ENCODE data around the gene NRN1L.

GRCh38 chr16:67873435-67874370 lies 11.0 kb upstream of the NRN1L start:
- TF ChIP-seq CTCF (IDR thresholded peaks at IDR 0.05), result no peak
- no peak for TF ChIP-seq POLR2A (IDR thresholded peaks at IDR 0.05)
- TF ChIP-seq EP300 (IDR thresholded peaks at IDR 0.05), result no peak

Measured in gastroesophageal sphincter (tissue), 3 donors.